GM12891 (cell line): ENCODE results near the gene CETP.

Source experiments
- PAX5 ChIP-seq: IDR thresholded peaks from 2 replicates; pipeline ENCODE4 v1.6.1; 2011; ENCODE audit warnings: low read length, moderate library complexity, mild to moderate bottlenecking; ENCODE audit not compliant: insufficient read depth, severe bottlenecking
- SPI1 ChIP-seq: IDR thresholded peaks from 2 replicates; pipeline ENCODE4 v1.6.1; 2011; ENCODE audit warnings: low read depth, low read length, control low read depth

DNA sequence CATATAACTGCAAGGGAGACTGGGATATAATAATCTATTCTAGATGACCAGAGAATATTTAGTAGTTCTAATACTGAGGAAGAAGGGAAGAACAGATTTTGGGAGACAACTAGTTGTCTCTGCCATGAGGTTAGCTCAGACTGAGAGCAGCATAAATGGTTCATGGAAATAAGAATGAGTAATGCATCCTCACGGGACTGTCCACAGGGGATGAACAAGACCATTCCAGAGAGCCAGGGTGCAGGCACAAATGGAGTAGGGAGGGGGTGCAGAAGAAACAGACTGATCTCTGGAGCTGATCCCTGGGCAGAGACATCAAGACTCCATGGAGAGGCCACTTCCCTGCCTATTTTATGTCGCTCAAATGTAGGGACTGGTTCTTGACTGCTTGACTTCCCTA, 58.0 kb downstream of the CETP start:
- TF ChIP-seq PAX5 (no peak), SPI1 (no peak)
